Trophoblast cell (in vitro differentiated cells and primary cell): ENCODE results near the gene INTS15.

Experiments
- DNase-seq, 2 donors: peaks; one replicate each; pipeline ENCODE4 v3.0.0-alpha.2; 2016
- H2AFZ ChIP-seq: 2 replicates; pipeline ENCODE4 v1.6.1; 2013; ENCODE audit warnings: low read length, moderate library complexity, mild to moderate bottlenecking; ENCODE audit not compliant: insufficient read depth, poor library complexity
- H2AK5ac ChIP-seq: 2 replicates; pipeline ENCODE4 v1.6.1; 2013; ENCODE audit warnings: mild to moderate bottlenecking, low read length
- H2BK120ac ChIP-seq: 2 replicates; pipeline ENCODE4 v1.6.1; 2013; ENCODE audit warnings: low read length, mild to moderate bottlenecking, moderate library complexity; ENCODE audit not compliant: insufficient read depth, poor library complexity
- H2BK12ac ChIP-seq: 2 replicates; pipeline ENCODE4 v1.6.1; 2013; ENCODE audit warnings: mild to moderate bottlenecking, low read length, moderate library complexity
- H2BK5ac ChIP-seq: 2 replicates; pipeline ENCODE4 v1.6.1; 2013; ENCODE audit warnings: low read length, low read depth, moderate library complexity, mild to moderate bottlenecking; ENCODE audit not compliant: poor library complexity
- H3K14ac ChIP-seq: 2 replicates; pipeline ENCODE4 v1.6.1; 2013; ENCODE audit warnings: mild to moderate bottlenecking, low read length
- H3K18ac ChIP-seq: 2 replicates; pipeline ENCODE4 v1.6.1; 2013; ENCODE audit warnings: mild to moderate bottlenecking, low read length
- H3K23ac ChIP-seq: 2 replicates; pipeline ENCODE4 v1.6.1; 2013; ENCODE audit warnings: low read length
- H3K27ac ChIP-seq: 2 replicates; pipeline ENCODE4 v1.5.1; 2013; ENCODE audit warnings: low read depth, mild to moderate bottlenecking, inconsistent platforms, low read length, moderate library complexity
- H3K27me3 ChIP-seq: 2 replicates; pipeline ENCODE4 v1.6.1; 2013; ENCODE audit warnings: inconsistent platforms, mild to moderate bottlenecking, low read length, moderate library complexity; ENCODE audit not compliant: insufficient read depth
- H3K36me3 ChIP-seq, 2 experiments: 1 replicate in 1 of 2; 2 replicates in 1 of 2; pipeline ENCODE4 v1.6.1; 2013; ENCODE audit warnings: low read length in 2 of 2, mild to moderate bottlenecking in 2 of 2, moderate library complexity in 1 of 2; ENCODE audit not compliant: insufficient read depth in 2 of 2, control insufficient read depth in 1 of 2
- H3K4ac ChIP-seq: 2 replicates; pipeline ENCODE4 v1.6.1; 2013; ENCODE audit warnings: low read depth, mild to moderate bottlenecking, low read length, moderate library complexity
- H3K4me1 ChIP-seq, 2 experiments: 1 replicate in 1 of 2; 2 replicates in 1 of 2; pipeline ENCODE4 v1.6.1; 2013; ENCODE audit warnings: low read length in 2 of 2, mild to moderate bottlenecking in 2 of 2, moderate library complexity in 1 of 2; ENCODE audit not compliant: insufficient read depth in 2 of 2, control insufficient read depth in 1 of 2
- H3K4me2 ChIP-seq: 2 replicates; pipeline ENCODE4 v1.6.1; 2013; ENCODE audit warnings: inconsistent platforms, mild to moderate bottlenecking, low read length, moderate library complexity
- H3K4me3 ChIP-seq: 2 replicates; pipeline ENCODE4 v1.5.1; 2013; ENCODE audit warnings: mild to moderate bottlenecking, low read depth, low read length, inconsistent platforms
- H3K79me1 ChIP-seq: one replicate; pipeline ENCODE4 v1.6.1; 2013; ENCODE audit warnings: low read length
- H3K79me2 ChIP-seq: 2 replicates; pipeline ENCODE4 v1.6.1; 2013; ENCODE audit warnings: low read length, mild to moderate bottlenecking; ENCODE audit not compliant: control insufficient read depth, insufficient read depth, poor library complexity
- H3K9ac ChIP-seq: 2 replicates; pipeline ENCODE4 v1.6.1; 2013; ENCODE audit warnings: mild to moderate bottlenecking, low read length
- H3K9me3 ChIP-seq: 2 replicates; pipeline ENCODE4 v1.6.1; 2013; ENCODE audit warnings: low read depth, mild to moderate bottlenecking, control low read depth, inconsistent platforms, low read length; ENCODE audit not compliant: insufficient read depth
- H4K12ac ChIP-seq: 2 replicates; pipeline ENCODE4 v1.6.1; 2013; ENCODE audit warnings: low read depth, mild to moderate bottlenecking, low read length, moderate library complexity
- H4K8ac ChIP-seq: 2 replicates; pipeline ENCODE4 v1.6.1; 2013; ENCODE audit warnings: low read depth, mild to moderate bottlenecking, low read length, moderate library complexity
- H4K91ac ChIP-seq: one replicate; pipeline ENCODE4 v1.6.1; 2013; ENCODE audit warnings: low read depth, mild to moderate bottlenecking, low read length, moderate library complexity
- WGBS: extraction: QIAGEN DNeasy Blood & Tissue Kit; methylation state at CpG from one replicate; pipeline ENCODE4 v1.1.7; 2013; ENCODE audit warnings: missing lambda C conversion rate; ENCODE audit not compliant: insufficient read length, insufficient coverage; ENCODE audit errors: extremely low coverage; 5-methylcytosine and 5-hydroxymethylcytosine counted together

Gene INTS15

GRCh38 chr7:6622134-6622710 is 32.4 kb downstream of the INTS15 start:
- Histone ChIP-seq H3K4me2 (no peak overlapping the region), H4K8ac (no peak overlapping the region), H3K4me1 (peaks cover 0 to 1% of the 10 kb centered on the region in 2 experiments), H3K4me3 (no peak overlapping the region), H3K36me3 (peaks cover 12 to 20% of the 10 kb centered on the region in 2 experiments), H3K79me1 (no peaks in the 10 kb centered on the region), H3K14ac (no peak overlapping the region), H2BK120ac (no peak overlapping the region), H3K9ac (no peak overlapping the region), H3K79me2 (no peaks in the 10 kb centered on the region), H3K23ac (no peak overlapping the region), H2BK12ac (no peak overlapping the region), H3K18ac (no peak overlapping the region), H4K91ac (no peak overlapping the region), H2AK5ac (no peak overlapping the region), H2BK5ac (no peak overlapping the region), H3K4ac (no peak overlapping the region), H3K9me3 (no peaks in the 10 kb centered on the region), H3K27ac (no peak overlapping the region), H2AFZ (no peak overlapping the region), H4K12ac (no peak overlapping the region), H3K27me3 (no peaks in the 10 kb centered on the region)
- no CpG with 5 or more reads among the region's 67 CpGs for WGBS
- peak in 1 of 2 donors; percentile 24 for DNase-seq

DNA sequence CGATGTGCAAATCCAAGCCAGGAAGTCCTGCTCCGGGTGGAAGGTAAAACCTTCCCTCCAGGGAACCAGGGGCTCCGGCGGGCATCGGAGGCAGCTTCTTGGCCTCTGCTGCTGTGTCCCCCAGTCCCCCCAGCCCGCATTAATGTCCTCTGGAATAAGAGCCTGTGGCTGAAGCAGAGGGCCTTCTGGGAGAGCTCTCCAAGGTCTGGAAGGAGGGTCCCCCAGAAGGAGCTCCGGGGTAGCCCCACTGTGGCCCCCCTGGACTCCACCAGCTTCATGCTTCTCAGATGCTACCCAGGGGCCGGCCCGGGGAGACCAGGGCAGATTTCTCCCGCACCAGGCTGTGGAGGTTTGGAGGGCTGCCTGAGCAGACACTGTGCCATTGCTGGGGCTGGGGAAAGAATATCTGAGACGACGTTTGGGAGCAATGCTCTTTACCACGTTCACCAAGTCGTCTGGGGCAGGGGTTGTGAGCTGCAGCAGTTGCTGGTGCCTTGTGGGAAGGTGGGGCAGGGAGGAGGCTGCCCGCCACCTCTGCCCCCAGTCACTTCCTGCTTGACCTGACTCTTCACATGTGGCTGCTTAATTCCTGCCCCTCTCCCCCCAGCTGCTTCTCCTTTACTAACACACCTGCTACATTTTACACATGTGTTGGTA is 33.9 kb downstream of the INTS15 start:
- H3K4me3 ChIP-seq = no peak overlapping the region
- no peak overlapping the region for H2AK5ac ChIP-seq
- no peak overlapping the region for H2BK120ac ChIP-seq
- no peak overlapping the region for H4K12ac ChIP-seq
- no peak overlapping the region for H3K4me2 ChIP-seq
- H3K14ac ChIP-seq = no peak overlapping the region
- H3K9ac ChIP-seq = no peak overlapping the region
- H3K9me3 ChIP-seq = peaks cover 4% of the 10 kb centered on the region
- no peaks in the 10 kb centered on the region for H3K27me3 ChIP-seq
- no peak overlapping the region for H3K18ac ChIP-seq
- H3K36me3 ChIP-seq = peaks cover 12 to 20% of the 10 kb centered on the region in 2 experiments
- no peaks in the 10 kb centered on the region for H3K79me2 ChIP-seq
- no CpG with 5 or more reads among the region's 15 CpGs for WGBS
- H3K27ac ChIP-seq = no peak overlapping the region
- no peak overlapping the region for H4K8ac ChIP-seq
- DNase-seq = no peak
- H4K91ac ChIP-seq = no peak overlapping the region
- no peak overlapping the region for H2BK12ac ChIP-seq
- no peaks in the 10 kb centered on the region for H3K79me1 ChIP-seq
- H3K4me1 ChIP-seq = no peaks in the 10 kb centered on the region
- no peak overlapping the region for H2BK5ac ChIP-seq
- no peak overlapping the region for H2AFZ ChIP-seq
- no peak overlapping the region for H3K23ac ChIP-seq
- no peak overlapping the region for H3K4ac ChIP-seq

- DNase-seq = no peak
- Histone ChIP-seq H3K27ac (no peak overlapping the region), H4K12ac (no peak overlapping the region), H3K4me3 (no peak overlapping the region), H3K36me3 (peaks cover 12 to 20% of the 10 kb centered on the region in 2 experiments), H3K14ac (no peak overlapping the region), H3K9ac (no peak overlapping the region), H3K4ac (no peak overlapping the region), H3K9me3 (peaks cover 4% of the 10 kb centered on the region), H4K91ac (no peak overlapping the region), H3K27me3 (no peaks in the 10 kb centered on the region), H3K4me1 (no peaks in the 10 kb centered on the region), H2AK5ac (no peak overlapping the region), H2BK12ac (no peak overlapping the region), H3K18ac (no peak overlapping the region), H3K4me2 (no peak overlapping the region), H2AFZ (no peak overlapping the region), H3K23ac (no peak overlapping the region), H2BK120ac (no peak overlapping the region), H4K8ac (no peak overlapping the region), H3K79me1 (no peaks in the 10 kb centered on the region), H2BK5ac (no peak overlapping the region), H3K79me2 (no peaks in the 10 kb centered on the region)
- no CpG with 5 or more reads among the region's 3 CpGs for WGBS
These were observed 34.4 kb downstream of the INTS15 start for GRCh38 chr7:6624246-6624611.

GRCh38 chr7:6628045-6628444 is 38.2 kb downstream of the INTS15 start:
- Histone ChIP-seq H4K12ac (no peak overlapping the region), H3K79me2 (no peaks in the 10 kb centered on the region), H3K18ac (no peak overlapping the region), H2BK120ac (no peak overlapping the region), H2BK5ac (no peak overlapping the region), H3K4me1 (peaks cover 0 to 6% of the 10 kb centered on the region in 2 experiments), H3K9ac (no peak overlapping the region), H4K8ac (no peak overlapping the region), H3K4ac (no peak overlapping the region), H3K27ac (no peak overlapping the region), H3K36me3 (peaks cover 0 to under 1% of the 10 kb centered on the region in 2 experiments), H4K91ac (no peak overlapping the region), H3K4me2 (no peak overlapping the region), H2AK5ac (no peak overlapping the region), H3K79me1 (no peaks in the 10 kb centered on the region), H3K14ac (no peak overlapping the region), H3K9me3 (peaks cover 5% of the 10 kb centered on the region), H2AFZ (no peak overlapping the region), H2BK12ac (no peak overlapping the region), H3K4me3 (no peak overlapping the region), H3K23ac (no peak overlapping the region), H3K27me3 (no peaks in the 10 kb centered on the region)
- no peak for DNase-seq
- no CpG with 5 or more reads among the region's 6 CpGs for WGBS
